UCSD-AML1 (cell line): Measurements from ENCODE around the gene FEV.

Experiments used
- DNase-seq: peaks from one replicate; lab custom pipeline; 2025; ENCODE audit not compliant: unreplicated experiment; lab: John Stamatoyannopoulos, UW

The FEV gene

DNA sequence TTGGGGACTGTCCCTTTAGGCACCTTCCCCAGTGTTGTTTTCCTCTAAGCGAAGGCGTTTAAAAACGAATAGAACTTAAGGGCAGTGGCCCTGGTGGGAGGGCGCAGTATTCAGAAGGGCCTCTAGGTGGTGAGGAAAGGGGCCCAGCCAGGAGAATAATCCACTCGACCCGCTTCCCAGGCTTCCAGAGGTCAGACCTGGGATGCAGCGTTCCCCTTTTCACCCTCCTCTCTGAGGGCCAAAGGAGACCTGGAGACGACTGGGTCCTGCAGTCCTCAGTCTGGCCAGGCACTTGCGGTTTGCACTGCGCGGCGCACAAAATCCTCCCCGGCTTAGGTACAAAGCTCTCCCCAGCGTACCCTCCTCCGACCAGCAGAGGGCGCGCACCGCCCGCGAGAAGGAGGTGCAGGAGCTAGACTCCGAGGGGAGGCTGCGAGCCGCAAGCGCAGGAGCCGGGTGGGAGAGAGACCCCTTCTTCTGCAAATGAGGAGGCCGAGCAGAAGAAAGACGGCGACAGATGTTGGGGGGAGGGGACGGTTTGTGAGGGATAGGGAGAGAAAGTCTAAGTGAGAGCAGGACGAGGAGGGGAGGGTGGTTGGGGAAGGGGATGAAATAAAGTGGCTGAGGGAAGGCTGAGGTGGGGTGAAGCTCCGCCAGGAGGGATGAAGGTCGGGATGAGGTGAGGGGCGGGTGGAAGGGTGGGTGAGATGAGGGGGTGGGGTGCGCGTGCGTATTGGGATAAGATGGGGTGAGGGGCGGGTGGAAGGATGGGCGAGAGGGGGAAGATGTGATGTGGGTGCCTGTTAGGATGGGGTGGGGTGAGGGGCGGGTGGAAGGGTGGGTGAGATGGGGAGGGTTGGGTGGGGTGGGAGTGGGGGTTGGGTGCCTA lies 4.9 kb downstream of the FEV start:
- peak; percentile 85 for DNase-seq

DNA sequence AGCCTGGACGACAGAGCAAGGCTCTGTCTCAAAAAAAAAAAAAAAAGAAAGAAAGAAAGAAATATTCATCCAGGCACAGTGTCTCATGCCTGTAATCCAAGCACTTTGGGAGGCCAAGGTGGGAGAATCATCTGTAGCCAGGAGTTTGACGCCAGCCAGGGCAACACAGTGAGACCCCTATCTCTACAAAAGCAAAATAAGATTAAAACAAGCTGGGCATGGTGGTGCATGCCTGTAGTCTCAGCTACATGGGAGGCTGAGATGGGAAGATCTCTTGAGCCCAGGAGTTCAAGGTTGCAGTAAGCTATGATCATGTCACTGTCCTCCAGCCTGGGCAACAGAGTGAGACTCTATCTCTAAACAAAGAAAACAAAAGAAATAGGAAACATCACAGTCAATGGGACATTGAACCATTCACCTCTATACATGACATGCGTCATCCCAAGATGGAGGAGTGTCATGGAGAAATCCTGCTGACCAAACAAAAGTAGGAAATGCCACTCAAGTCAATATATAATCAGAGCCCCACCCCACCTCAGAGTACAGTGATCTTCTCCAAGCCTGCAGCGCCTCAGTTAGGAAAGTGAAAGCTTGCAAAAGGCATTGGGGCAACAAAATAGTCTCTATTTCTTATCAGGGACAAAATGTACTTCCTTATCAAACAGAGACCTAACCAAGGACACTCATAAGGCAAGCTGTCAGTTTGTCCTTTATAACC lies 9.8 kb downstream of the FEV start:
- no peak for DNase-seq

DNA sequence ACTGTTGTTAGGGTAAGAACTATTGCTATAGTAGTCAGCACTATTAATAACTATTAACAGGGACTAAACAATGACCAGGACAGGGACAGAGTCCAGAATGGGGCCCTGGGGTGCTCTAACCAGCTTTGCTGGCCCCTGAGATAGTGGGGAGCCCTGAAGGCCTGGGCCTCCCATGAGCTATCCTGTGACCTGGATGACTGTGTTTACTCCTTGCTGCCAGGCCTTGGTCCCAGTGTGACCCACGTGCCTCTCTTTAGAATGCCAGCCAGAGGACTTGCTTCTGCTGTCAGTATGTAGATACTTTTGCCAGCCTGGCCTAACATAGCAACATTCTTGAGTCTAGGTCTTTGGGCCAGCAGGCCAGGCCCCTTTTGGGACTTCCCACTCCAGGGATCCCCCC lies 14.1 kb downstream of the FEV start:
- no peak for DNase-seq

DNA sequence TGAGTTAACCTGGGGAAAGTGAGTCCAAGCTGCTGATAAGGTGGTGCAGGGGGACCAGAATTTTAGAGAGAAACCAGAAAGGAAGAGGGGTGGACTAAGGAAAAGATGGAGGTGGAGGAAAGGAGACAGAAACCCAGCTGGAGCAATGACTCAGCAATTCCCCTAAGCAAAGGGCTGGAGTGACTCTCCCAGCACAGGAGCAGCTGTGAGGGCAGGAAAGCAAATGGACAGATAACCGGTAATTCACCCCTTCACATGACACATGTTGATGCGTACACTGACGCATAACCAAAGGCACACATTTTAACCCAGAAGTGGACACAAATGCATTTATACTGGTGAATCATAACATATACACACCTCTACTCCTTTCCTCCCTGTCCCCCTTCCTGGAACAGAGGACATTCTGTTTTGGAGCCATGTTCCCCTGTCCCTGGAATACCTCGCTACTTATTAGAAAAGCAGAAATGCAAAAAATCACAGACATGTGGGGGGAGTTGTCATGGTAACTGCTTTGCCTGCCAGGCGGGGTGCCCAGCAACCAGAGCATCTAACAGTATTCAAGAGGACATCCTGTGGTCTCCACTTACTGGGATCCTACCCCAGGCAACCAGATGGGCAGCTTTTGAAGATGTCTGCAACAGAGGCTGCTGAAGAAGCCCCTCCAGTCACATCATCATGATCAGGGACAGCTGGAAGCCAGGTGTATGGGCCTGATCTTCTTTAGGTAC lies 20.8 kb downstream of the FEV start:
- DNase-seq: no peak

DNA sequence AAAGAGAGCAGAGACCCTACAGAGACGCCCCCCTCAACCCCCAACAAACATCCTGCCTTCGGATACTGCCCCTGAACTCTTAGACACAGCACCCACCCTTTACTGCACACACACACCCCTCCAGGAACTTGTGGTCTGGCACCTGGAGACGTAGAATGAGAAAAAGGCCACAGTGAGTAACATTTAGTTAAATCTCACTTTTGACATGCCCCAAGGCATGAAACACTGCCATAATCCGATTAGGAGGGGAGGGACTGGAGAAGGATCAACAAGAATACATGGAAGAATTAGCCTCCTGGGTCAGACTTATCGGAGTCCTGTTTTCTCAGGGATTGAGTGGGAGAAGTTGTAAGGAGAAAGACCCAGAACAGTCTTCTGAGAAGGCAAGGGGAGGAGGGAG lies 21.4 kb downstream of the FEV start:
- DNase-seq: no peak

DNA sequence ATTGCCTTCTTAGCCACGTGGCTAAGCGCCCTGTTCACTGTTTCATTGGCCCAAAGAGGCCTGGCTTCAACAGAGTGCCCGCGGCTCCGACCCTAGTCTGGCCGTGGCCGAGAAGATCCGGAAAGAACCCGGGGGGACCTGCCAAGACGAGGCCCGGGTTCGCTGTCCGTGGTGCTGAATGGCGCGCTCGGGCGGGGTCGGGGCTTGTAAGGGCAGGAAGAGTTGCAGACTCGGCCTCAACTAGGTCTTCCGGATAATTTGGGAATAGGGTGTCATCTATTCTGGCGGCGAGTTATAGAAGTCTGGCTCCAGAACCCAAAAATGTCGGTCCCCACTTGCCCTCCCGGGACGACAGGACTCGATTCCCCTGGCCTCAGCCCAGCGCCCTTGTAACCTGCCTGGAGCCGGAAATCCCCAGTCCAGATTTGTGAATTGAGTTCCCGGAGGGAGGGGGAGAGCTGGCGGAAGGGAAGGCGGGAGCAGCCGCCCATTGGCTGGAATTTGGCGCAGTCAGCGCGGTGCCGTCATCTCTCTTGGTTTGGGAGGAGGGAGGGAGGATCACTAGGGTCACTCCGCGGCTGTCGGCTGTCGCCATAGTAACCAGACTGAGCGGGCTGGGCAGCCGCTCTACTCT lies 22.0 kb downstream of the FEV start:
- peak; percentile 30 for DNase-seq

DNA sequence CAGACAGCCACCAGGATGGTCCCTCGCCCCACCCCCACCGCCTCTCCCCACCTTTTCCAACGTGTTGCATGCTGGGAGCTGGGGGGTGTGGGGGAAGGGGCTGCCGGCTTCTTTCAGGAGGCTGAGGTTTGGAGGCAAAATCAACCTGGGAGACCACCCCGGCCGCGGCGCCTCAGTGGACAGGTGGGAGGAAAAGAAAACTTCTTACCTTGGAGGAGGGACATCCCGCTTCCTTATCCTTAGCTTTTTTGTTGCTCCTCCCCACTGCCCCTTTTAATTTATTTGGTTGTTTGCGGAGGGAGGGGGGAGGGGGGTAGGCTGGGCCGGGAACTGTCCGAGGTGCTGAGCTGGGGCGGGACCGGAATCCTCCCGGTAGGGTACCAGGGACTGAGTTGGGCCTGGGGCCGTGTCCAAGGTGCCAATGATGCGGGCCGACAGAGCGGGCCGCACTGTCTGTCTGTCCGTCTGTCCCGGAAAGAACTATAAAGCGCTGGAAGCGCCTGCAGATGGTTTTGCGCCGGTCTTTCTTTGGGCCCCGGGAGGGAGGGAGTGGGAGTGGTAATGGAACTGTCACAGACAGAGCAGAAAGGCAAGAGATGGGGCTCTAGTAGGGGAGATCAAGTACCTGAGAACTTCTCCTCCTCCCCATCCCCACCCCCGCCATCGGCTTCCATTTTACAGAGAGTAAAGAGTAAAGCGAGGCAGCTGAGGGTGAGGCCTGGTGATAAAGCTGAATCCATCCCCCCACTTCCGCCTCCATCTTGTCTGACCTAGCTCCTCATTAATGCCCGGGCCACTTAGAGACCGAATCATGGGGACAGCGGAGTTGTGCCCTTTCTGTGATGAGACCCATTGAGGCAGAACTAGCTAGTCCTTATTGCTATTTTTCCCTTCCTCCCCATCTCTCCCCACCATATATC lies 23.1 kb downstream of the FEV start:
- no peak for DNase-seq

DNA sequence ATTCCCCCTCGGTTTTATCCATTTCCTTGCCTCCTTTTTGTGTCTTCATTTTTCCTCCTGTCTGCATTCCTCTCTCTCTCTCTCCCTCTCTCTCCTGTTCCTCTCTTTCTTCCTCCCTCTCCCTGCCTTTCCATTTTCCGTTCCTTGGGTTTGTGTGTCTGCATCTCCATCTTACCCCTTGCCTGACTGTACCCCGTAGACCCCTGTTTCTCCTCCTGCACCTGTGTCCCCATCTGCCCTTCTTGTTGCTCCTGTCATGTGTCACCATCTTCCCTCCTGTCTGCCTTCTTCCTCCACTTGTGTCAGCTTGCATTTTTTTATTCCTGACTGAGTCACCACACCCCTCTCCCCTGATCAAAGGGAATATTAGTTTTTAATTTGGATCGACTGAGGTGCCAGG lies 23.8 kb downstream of the FEV start:
- DNase-seq: no peak

DNA sequence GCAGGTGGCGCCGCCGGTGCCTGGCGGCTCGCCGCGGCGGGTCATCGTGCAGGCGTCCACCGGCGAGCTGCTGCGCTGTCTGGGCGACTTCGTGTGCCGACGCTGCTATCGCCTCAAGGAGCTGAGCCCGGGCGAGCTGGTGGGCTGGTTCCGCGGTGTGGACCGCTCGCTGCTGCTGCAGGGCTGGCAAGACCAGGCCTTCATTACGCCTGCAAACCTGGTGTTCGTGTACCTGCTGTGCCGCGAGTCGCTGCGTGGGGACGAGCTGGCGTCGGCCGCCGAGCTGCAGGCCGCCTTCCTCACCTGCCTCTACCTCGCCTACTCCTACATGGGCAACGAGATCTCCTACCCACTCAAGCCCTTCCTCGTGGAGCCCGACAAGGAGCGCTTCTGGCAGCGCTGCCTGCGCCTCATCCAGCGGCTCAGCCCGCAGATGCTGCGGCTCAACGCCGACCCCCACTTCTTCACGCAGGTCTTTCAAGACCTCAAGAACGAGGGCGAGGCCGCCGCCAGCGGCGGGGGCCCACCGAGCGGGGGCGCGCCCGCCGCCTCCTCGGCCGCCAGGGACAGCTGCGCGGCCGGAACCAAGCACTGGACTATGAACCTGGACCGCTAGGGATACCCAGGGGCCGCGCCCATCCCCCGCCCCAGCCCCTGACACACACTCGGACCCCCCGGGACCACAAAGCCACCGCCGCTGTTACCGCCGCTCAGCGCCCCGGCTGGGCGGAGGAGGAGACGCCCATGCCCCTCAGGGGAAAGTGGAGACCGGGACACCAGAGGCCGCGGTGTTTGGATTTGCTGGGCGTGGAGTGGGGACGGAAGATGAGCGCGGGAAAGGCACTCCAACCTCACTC lies 24.4 kb downstream of the FEV start:
- DNase-seq: no peak

DNA sequence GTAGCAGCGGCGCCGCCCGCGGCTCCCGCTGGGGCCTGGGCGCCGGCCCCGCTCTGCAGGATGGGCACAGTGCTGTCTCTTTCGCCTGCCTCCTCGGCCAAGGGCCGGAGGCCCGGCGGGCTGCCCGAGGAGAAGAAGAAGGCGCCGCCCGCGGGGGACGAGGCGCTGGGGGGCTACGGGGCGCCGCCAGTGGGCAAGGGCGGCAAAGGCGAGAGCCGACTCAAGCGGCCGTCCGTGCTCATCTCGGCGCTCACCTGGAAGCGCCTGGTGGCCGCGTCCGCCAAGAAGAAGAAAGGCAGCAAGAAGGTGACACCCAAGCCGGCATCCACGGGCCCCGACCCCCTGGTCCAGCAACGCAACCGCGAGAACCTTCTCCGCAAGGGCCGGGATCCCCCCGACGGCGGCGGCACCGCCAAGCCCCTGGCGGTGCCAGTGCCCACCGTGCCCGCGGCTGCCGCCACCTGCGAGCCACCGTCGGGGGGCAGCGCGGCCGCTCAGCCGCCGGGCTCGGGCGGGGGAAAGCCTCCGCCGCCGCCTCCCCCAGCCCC lies 25.1 kb downstream of the FEV start:
- DNase-seq: no peak

DNA sequence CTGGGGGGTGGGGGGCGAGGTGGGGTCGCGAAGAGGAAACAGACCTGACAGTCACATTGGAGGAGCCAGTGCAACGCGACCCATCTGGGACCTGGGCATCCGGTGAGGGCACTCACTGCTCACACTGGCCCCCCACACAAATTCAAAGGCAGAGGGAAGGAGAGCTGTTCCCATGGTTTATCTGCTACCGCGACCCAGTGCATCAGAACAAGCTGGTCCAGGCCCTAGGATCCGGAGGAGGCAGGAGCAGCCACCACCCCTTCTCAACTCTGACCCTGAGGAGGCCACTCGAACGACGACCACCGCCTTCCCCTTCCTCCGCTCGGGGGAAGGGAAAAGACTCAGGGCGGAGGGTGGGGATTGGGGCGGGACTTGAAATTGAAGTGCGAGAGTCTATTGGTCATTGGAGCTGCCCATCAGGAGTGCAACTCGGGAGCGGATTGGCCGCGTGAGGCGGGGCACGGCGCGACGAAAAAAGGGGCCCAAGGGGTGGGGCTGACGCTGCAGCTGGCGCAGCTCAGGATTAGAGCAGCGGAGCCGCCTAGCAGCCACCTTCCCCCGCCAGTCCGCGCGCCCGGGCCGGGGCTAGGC lies 25.7 kb downstream of the FEV start, which contains the start of gene CDK5R2:
TSS of gene CDK5R2 (plus strand) at position 526 of the 591 bp plus-strand sequence. CDS start 155 bp downstream, outside the sequence.
- peak; percentile 43 for DNase-seq

DNA sequence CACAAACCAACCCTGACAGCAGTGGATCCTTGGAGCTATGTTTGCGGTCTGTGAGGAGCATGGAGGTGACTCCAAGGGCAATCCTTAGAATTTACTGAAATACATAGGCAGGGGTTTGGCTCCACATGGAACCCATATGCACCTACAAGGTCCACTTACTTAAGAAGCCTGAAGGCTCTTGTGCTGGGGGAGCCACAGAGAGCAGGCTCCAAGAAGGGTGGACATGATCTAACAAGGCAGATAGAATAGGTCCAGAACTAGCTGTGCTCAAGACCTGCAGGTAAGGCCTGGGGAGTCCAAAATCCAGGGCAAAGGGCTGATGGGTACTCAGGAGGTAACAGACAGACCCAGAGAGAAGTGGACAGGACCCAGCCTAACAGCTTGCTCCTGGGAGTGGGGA lies 26.7 kb downstream of the FEV start:
- no peak for DNase-seq

DNA sequence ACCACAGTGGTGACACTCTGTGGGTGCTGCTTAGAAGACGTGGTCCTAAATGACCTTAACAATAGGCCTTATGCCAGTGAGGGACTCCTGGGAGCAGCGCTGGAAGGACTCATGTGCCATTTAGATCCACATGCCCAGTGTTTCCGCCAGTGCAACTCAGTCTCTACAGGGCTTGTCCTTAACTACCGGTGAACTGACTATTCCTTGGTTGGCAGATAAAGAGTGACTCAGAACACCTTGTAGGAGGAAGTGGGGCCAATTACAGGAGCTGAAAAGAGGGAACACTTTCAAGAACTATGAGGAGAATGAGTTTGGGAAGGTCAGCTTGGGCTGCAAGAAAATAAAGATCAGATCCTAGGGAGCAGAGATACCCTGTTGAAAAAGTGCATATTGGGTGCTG lies 27.3 kb downstream of the FEV start:
- DNase-seq: no peak

DNA sequence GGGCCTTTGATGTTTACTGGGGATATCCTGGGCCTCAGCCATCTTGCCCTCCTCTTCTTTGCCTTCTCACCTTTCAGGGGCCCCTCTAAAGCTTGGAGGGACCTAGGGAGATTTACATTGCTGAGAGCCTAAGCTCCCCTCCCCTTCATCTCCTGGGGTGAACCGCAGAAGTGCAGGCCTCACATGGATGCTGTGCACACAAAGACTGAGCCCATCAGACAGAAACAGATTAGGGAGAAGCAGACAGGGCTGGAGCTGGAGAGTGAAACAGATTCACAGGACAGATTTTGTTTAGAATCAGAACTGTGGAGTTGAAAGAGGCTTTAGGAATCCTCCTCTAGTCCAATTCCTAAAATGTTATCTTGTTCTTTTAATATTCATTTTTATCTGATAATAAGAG lies 28.9 kb downstream of the FEV start:
- DNase-seq: no peak

DNA sequence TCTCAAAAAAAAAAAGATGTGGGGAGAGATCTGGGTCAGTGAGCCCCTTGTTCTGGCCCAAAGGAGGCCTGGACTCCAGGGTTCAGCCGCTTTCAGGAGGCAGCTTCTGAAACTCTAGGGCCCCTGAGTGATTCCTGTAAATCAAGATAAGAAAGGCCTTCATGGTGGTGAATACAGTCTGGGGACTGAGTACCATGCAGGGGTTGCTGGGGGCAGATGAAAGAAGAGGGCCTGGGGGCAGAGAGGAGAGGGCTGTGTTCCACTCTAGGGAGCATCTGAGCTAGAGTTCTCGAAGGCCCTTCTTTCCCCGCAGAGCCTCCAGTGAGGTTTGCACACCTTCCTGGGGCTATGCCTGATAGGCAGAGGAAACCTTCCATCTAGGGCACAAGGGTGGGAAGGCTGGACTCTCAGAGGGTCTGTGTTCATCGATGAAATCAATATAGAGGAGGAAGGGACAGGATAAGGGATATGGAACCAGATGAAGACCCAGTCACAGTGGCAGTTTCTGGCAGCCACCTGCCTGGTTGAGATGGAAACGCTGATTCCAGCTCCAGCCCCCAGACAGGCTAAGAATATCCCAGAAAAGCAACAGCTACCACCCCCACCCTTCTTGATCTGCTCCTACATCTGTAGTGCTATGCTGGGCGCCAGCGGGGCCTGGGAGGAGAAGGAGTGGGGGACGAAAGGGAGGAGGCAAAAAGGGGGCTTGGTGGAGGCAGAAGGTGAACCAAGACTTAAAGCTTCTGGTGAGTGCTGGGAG lies 30.3 kb downstream of the FEV start:
- DNase-seq: no peak

DNA sequence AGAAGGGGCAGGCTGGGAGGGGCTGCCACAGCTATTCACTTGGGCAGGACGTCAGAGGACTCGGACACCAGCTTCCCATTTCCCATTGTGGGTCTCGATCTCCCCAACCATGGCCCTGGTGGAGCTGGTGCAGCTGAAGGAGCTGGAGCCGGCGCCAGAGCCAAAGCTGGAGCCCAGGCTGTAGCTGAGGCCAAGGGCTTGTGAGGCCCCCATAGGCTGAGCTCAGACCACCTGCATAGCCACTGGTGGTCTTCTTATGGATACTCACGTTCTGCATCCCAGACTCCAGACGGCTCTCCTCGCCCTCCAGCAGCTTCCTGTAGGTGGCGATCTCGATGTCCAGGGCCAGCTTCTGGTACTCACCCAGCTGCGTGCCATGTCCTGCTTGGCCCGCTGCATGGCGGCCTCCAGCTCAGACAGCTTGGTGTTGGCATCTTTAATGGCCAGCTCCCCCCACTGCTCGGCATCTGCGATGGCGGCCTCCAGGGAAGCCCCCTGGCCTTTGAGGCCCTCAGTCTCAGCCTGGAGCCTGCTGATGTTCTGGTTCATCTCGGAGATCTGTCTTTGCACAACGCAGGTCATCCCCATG lies 31.5 kb downstream of the FEV start:
- DNase-seq: no peak

DNA sequence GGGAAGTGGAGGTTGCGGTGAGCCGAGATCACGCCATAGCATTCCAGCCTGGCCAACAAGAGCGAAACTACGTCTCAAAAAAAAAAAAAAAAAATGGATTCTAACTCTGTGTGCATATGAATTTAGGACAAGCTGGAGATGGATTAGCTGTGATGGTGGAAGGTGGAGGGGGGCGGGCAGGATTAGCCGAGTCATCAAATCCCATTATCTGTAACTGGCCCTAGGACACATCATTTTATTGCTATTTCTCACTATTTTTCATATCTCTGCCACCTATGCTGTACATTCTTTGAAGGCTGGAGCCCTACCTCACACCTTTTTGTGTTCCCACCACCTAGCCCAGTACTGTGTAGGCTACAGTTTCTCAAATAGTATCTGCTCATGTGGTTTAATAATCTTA lies 32.8 kb downstream of the FEV start:
- DNase-seq: no peak
